HL-60 (cell line): ENCODE measurements around the gene GSTO1.

Source experiments
- GABPA ChIP-seq: IDR thresholded peaks from 2 replicates; pipeline ENCODE4 v1.6.1; 2012; ENCODE audit warnings: low read depth
- POLR2AphosphoS5 ChIP-seq: IDR thresholded peaks from 2 replicates; pipeline ENCODE4 v1.6.1; 2012; ENCODE audit warnings: low read depth
- SPI1 ChIP-seq: IDR thresholded peaks from 2 replicates; pipeline ENCODE4 v1.6.1; 2012; ENCODE audit warnings: low read depth, mild to moderate bottlenecking, borderline replicate concordance
- TF ChIP-seq, protein P1 (sequence below): IDR thresholded peaks from one replicate; pipeline ENCODE4 v1.5.1; 2011; ENCODE audit warnings: low read length, control low read depth, inconsistent platforms; ENCODE audit not compliant: insufficient read depth
- TF ChIP-seq, protein P2 (sequence below): IDR thresholded peaks from 2 replicates; pipeline ENCODE4 v1.6.1; 2012; ENCODE audit warnings: low read depth; ENCODE audit not compliant: insufficient replicate concordance

GRCh38 chr10:104296687-104297436 is 42.2 kb downstream of the GSTO1 start:
- TF ChIP-seq, protein P1, sequence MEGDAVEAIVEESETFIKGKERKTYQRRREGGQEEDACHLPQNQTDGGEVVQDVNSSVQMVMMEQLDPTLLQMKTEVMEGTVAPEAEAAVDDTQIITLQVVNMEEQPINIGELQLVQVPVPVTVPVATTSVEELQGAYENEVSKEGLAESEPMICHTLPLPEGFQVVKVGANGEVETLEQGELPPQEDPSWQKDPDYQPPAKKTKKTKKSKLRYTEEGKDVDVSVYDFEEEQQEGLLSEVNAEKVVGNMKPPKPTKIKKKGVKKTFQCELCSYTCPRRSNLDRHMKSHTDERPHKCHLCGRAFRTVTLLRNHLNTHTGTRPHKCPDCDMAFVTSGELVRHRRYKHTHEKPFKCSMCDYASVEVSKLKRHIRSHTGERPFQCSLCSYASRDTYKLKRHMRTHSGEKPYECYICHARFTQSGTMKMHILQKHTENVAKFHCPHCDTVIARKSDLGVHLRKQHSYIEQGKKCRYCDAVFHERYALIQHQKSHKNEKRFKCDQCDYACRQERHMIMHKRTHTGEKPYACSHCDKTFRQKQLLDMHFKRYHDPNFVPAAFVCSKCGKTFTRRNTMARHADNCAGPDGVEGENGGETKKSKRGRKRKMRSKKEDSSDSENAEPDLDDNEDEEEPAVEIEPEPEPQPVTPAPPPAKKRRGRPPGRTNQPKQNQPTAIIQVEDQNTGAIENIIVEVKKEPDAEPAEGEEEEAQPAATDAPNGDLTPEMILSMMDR, result no peak
- TF ChIP-seq POLR2AphosphoS5 (no peak), SPI1 (no peak), GABPA (no peak)
- TF ChIP-seq, protein P2, sequence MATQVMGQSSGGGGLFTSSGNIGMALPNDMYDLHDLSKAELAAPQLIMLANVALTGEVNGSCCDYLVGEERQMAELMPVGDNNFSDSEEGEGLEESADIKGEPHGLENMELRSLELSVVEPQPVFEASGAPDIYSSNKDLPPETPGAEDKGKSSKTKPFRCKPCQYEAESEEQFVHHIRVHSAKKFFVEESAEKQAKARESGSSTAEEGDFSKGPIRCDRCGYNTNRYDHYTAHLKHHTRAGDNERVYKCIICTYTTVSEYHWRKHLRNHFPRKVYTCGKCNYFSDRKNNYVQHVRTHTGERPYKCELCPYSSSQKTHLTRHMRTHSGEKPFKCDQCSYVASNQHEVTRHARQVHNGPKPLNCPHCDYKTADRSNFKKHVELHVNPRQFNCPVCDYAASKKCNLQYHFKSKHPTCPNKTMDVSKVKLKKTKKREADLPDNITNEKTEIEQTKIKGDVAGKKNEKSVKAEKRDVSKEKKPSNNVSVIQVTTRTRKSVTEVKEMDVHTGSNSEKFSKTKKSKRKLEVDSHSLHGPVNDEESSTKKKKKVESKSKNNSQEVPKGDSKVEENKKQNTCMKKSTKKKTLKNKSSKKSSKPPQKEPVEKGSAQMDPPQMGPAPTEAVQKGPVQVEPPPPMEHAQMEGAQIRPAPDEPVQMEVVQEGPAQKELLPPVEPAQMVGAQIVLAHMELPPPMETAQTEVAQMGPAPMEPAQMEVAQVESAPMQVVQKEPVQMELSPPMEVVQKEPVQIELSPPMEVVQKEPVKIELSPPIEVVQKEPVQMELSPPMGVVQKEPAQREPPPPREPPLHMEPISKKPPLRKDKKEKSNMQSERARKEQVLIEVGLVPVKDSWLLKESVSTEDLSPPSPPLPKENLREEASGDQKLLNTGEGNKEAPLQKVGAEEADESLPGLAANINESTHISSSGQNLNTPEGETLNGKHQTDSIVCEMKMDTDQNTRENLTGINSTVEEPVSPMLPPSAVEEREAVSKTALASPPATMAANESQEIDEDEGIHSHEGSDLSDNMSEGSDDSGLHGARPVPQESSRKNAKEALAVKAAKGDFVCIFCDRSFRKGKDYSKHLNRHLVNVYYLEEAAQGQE, result no peak
